Stomach (tissue), 9 donors: ENCODE results near the gene ACYP2. TPM values are rescaled to one million over a fixed set of nuclear protein-coding genes. Genes with fewer than 3 reads are reported as not detected.

ENCODE experiments used
- DNase-seq, 2 donors: peaks; one replicate each; pipeline versions ENCODE4 v3.0.0 to v3.0.0-alpha.2; 2013 to 2019
- H3K27ac ChIP-seq, 5 donors: fragments of 200-600 bp in 4 of 5; sonication (generic) in 4 of 5; one replicate each; pipeline ENCODE4 v1.5.1; 2013 to 2019; ENCODE audit warnings: mild to moderate bottlenecking in 1 of 5, moderate library complexity in 1 of 5
- H3K27me3 ChIP-seq, 3 donors: fragments of 200-600 bp; sonication (generic); one replicate each; pipeline ENCODE4 v1.5.1; 2017 to 2019; ENCODE audit warnings: mixed run types in 1 of 3
- H3K36me3 ChIP-seq, 4 donors: fragments of 200-600 bp; sonication (generic); 1 replicate in 3 of 4; 2 replicates in 1 of 4; pipeline ENCODE4 v1.5.1; 2016 to 2019
- H3K4me1 ChIP-seq, 4 donors: fragments of 200-600 bp; sonication (generic); one replicate each; pipeline ENCODE4 v1.5.1; 2016 to 2019
- H3K4me3 ChIP-seq, 4 donors: fragments of 200-600 bp; sonication (generic) in 3 of 4; one replicate each; pipeline ENCODE4 v1.5.1; 2016 to 2019; ENCODE audit warnings: mild to moderate bottlenecking in 1 of 4
- H3K9me3 ChIP-seq, 4 donors: fragments of 200-600 bp; sonication (generic); one replicate each; pipeline ENCODE4 v1.5.1; 2016 to 2019
- EP300 ChIP-seq: sonication (generic); formaldehyde crosslinking; IDR thresholded peaks from one replicate; pipeline ENCODE4 v1.6.1; 2017; ENCODE audit warnings: antibody characterized with exemption
- POLR2A ChIP-seq, 4 donors: fragments of 450-650 bp; IDR thresholded peaks; one replicate each; pipeline ENCODE4 v1.6.1; 2016; ENCODE audit warnings: antibody characterized with exemption in 4 of 4, control low read depth in 2 of 4, mild to moderate bottlenecking in 1 of 4, moderate library complexity in 1 of 4
- POLR2AphosphoS5 ChIP-seq, 3 donors: sonication (generic); formaldehyde crosslinking; IDR thresholded peaks; one replicate each; pipeline ENCODE4 v1.6.1; 2016; ENCODE audit warnings: antibody characterized with exemption in 3 of 3
- WGBS, 5 donors: extraction: QIAGEN DNeasy Blood & Tissue Kit in 3 of 5; methylation state at CpG; one replicate each; pipeline versions ENCODE4 v1.1.5 to v1.1.7; 2013 to 2018; 5-methylcytosine and 5-hydroxymethylcytosine counted together
- intact Hi-C: fragments of 100-400 bp; cut with DNase I; formaldehyde crosslinking; loops from one replicate; pipeline ENCODE4 v1.15.1; 2023; ENCODE audit warnings: low total_unique reads
- polyA plus RNA-seq, 3 donors: library from polyadenylated mRNA; stranded (reverse); fragments of 200-250 nt; gene quantifications; one replicate each; pipeline ENCODE4 v1.2.3, GENCODE V29; 2013
- total RNA-seq, 5 donors: library from RNA; depleted of rRNA; stranded (reverse); fragments of >200 nt; gene quantifications; one replicate each; pipeline versions ENCODE4 v1.1.0 to v1.2.3, GENCODE V29; 2014 to 2016
- TF ChIP-seq, protein P1 (sequence below), 7 experiments: fragments of 450-650 bp in 4 of 7; fragments of 200-600 bp in 3 of 7; sonication (generic) in 3 of 7; IDR thresholded peaks; one replicate each; pipeline ENCODE4 v1.5.1; 2016 to 2019; ENCODE audit warnings: antibody characterized with exemption in 7 of 7, control low read depth in 2 of 7, mild to moderate bottlenecking in 1 of 7
- donor health status: healthy with polysubstance abuse.
- donor health status: Bipolar disorder and iron deficiency.
- donor health status: healthy.

Gene ACYP2
- total and polyA plus RNA-seq, 8 donors = 4.3 to 42.0 (median 21.7) TPM

DNA sequence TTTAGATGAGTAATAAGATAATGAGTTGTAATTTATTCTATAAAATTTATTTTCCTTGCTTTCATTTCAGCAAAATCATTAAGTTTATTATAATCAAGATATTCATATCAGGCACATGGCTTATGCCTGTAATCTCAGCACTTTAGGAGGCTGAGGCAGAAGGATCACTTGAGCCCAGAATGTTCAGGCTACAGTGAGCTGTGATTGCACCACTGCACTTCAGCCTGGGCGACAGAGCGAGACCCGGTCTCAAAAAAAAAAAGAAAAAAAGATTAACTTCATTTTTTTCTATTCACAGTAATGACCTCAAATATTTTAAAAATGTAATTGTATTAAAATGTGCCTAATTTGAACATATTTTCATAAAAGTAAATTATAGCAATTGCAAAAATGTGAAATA is 67.9 kb downstream of the ACYP2 start:
- intact Hi-C loops = no loop called here
- H3K27ac ChIP-seq = no peak overlapping the region
- no peak for DNase-seq
- WGBS, 5 donors = 92 to 99% (median 96%) methylated on average over 3 of the region's 3 CpGs
- TF ChIP-seq, protein P1, sequence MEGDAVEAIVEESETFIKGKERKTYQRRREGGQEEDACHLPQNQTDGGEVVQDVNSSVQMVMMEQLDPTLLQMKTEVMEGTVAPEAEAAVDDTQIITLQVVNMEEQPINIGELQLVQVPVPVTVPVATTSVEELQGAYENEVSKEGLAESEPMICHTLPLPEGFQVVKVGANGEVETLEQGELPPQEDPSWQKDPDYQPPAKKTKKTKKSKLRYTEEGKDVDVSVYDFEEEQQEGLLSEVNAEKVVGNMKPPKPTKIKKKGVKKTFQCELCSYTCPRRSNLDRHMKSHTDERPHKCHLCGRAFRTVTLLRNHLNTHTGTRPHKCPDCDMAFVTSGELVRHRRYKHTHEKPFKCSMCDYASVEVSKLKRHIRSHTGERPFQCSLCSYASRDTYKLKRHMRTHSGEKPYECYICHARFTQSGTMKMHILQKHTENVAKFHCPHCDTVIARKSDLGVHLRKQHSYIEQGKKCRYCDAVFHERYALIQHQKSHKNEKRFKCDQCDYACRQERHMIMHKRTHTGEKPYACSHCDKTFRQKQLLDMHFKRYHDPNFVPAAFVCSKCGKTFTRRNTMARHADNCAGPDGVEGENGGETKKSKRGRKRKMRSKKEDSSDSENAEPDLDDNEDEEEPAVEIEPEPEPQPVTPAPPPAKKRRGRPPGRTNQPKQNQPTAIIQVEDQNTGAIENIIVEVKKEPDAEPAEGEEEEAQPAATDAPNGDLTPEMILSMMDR (IDR thresholded peaks at IDR 0.05) = no peak
- no peak for TF ChIP-seq EP300
- TF ChIP-seq POLR2AphosphoS5 (IDR thresholded peaks at IDR 0.05) = no peak
- no peak for TF ChIP-seq POLR2A (IDR thresholded peaks at IDR 0.05)
- H3K9me3 ChIP-seq = no peaks in the 10 kb centered on the region
- H3K4me1 ChIP-seq = peaks cover 0 to 4% (median 0%) of the 10 kb centered on the region in 4 donors
- no peaks in the 10 kb centered on the region for H3K27me3 ChIP-seq
- H3K4me3 ChIP-seq = no peak overlapping the region
- no peaks in the 10 kb centered on the region for H3K36me3 ChIP-seq

DNA sequence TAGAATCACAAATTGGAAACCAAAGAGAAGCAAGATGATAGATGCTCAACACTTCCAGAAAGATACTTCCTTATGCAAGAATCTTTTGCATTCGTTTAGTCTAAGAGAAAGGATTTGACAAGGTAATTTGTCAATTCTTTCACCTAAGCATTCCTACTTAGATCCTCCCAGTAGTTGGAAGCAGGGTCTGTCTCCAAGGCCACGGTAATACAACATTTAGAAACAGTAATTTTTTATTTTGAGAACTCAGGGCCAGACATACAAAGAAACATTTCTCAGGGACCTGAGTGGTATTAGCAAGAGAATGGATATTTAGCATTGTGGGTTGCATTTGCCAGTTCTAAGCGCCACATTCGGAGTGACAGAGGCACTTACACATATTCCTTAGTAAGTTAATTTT is 68.6 kb downstream of the ACYP2 start:
- Histone ChIP-seq H3K4me3 (no peak overlapping the region), H3K4me1 (peaks cover 0 to 4% (median 0%) of the 10 kb centered on the region in 4 donors), H3K36me3 (peaks cover 0 to 5% (median 3%) of the 10 kb centered on the region in 4 donors), H3K27ac (no peak overlapping the region), H3K9me3 (no peaks in the 10 kb centered on the region), H3K27me3 (no peaks in the 10 kb centered on the region)
- intact Hi-C loops = no loop called here
- peak in 1 of 2 donors; percentile 28 for DNase-seq
- 69 to 88% (median 73%) methylated on average over 4 of the region's 4 CpGs for WGBS, 5 donors
- TF ChIP-seq EP300 (no peak), POLR2A (IDR thresholded peaks at IDR 0.05) (no peak), POLR2AphosphoS5 (IDR thresholded peaks at IDR 0.05) (no peak)
- TF ChIP-seq, protein P1 (IDR thresholded peaks at IDR 0.05) = no peak

DNA sequence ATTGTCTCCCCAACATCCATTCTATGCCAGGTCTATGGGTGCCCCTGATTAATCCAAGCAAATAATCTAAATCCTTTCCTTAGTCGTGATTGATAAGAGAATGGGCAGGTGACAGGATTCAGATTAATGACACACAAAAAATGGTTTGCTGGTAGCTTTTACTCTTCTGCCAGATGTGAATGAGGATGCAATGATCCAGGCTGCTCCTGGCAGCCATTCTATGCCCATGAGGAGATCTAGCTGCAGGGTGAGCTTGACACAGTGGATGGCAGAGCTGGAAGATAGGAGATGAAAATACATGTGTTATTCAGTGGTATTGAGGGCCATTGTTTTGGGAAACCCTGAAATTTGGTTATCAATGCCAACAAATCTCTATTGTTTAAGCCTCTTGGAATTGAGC is 69.7 kb downstream of the ACYP2 start:
- H3K4me3 ChIP-seq = no peak overlapping the region
- no peaks in the 10 kb centered on the region for H3K9me3 ChIP-seq
- H3K27me3 ChIP-seq = no peaks in the 10 kb centered on the region
- peaks cover 0 to 4% (median 0%) of the 10 kb centered on the region in 4 donors for H3K4me1 ChIP-seq
- no peak for DNase-seq
- no peak overlapping the region for H3K27ac ChIP-seq
- WGBS, 5 donors = 63 to 82% (median 71%) methylated on average over 1 of the region's 1 CpG
- intact Hi-C loops = no loop called here
- no peak for TF ChIP-seq EP300
- TF ChIP-seq, protein P1 (IDR thresholded peaks at IDR 0.05) = no peak
- TF ChIP-seq POLR2AphosphoS5 (IDR thresholded peaks at IDR 0.05) = no peak
- no peak for TF ChIP-seq POLR2A (IDR thresholded peaks at IDR 0.05)
- H3K36me3 ChIP-seq = peaks cover 0 to 6% (median 3%) of the 10 kb centered on the region in 4 donors

DNA sequence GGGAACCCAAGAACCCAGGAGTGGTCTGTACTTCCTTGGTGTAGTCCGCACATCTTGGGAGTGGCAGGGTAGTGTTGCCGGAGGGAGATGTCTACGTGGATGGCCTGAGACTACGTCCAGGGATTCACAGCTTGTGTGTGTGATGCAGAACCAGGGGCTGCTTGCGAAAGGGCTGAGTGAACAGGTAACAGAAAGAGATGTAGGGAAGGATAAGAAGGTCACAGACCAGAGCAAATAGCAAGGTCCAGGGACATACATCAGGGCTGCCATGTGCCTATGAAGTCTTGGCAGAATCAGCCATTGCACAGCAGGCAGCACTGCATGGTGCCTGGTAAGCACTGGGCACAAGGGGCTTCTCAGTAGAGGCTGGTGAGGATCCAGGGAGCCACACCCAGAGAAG is 71.9 kb downstream of the ACYP2 start:
- WGBS, 5 donors = 87 to 99% (median 97%) methylated on average over 5 of the region's 5 CpGs
- H3K27me3 ChIP-seq = no peaks in the 10 kb centered on the region
- peaks cover 0 to 6% (median 3%) of the 10 kb centered on the region in 4 donors for H3K36me3 ChIP-seq
- H3K9me3 ChIP-seq = no peaks in the 10 kb centered on the region
- intact Hi-C loops = no loop called here
- TF ChIP-seq, protein P1 (IDR thresholded peaks at IDR 0.05) = no peak
- no peak for TF ChIP-seq POLR2A (IDR thresholded peaks at IDR 0.05)
- H3K27ac ChIP-seq = no peak overlapping the region
- no peak for DNase-seq
- peaks cover 0 to 4% (median 0%) of the 10 kb centered on the region in 4 donors for H3K4me1 ChIP-seq
- no peak overlapping the region for H3K4me3 ChIP-seq
